GM19397 (cell line): Measurements from ENCODE around the gene TTC39C.

Experiments used
- ATAC-seq: cut with Tn5 transposase; IDR thresholded peaks from one replicate; pipeline ENCODE4 v1.9.1; 2021; ENCODE audit warnings: mild to moderate bottlenecking, moderate library complexity; ENCODE audit not compliant: unreplicated experiment

The TTC39C gene

GRCh38 chr18:24176727-24177416 is 162.3 kb downstream of the TTC39C start:
- peak; percentile 81 for ATAC-seq

GRCh38 chr18:24177499-24178133 is 163.1 kb downstream of the TTC39C start:
- no peak for ATAC-seq

- ATAC-seq: no peak
Measured at GRCh38 chr18:24180048-24180447, 165.5 kb downstream of the TTC39C start.

DNA sequence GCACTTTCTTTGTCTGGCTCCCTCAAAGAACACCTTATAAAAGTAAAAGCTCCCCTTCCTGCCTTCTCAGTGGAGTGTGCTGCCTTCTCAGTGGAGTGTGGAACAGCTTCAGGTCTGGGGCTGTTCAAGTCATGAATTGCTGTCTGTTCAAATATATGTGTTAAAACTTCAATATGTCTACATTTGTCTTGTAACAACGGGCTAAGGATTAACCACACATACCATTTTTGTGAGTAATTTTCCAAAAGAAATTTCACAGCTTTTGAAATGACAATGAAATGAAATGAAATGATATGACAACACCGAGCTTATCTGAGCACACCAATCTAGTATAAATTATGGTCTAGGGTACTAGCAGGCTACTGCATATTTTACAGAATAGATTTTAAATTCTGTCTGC is 167.3 kb downstream of the TTC39C start:
- ATAC-seq: no peak
